T-helper 2 cell treated with Interferon-gamma antibody and Interleukin-4, amounts not matched to agents 5 μg/mL and 100 μg/mL, for 36 hours (primary cell): ENCODE data around the gene CLASP1.

ENCODE experiments used
- DNase-seq: peaks from one replicate; pipeline ENCODE4 v3.0.0; 2021; ENCODE audit warnings: low spot score
- H3K27ac Mint-ChIP-seq: one replicate; pipeline ENCODE4 v1.8.0; 2021; ENCODE audit warnings: mild to moderate bottlenecking, mixed read lengths
- H3K27me3 Mint-ChIP-seq: one replicate; pipeline ENCODE4 v1.8.0; 2021; ENCODE audit warnings: low read depth, mixed read lengths
- H3K36me3 Mint-ChIP-seq: one replicate; pipeline ENCODE4 v1.8.0; 2021; ENCODE audit warnings: low read depth, mixed read lengths
- H3K4me1 Mint-ChIP-seq: one replicate; pipeline ENCODE4 v1.8.0; 2021; ENCODE audit warnings: low read depth, mixed read lengths
- H3K4me3 Mint-ChIP-seq: one replicate; pipeline ENCODE4 v1.8.0; 2022; ENCODE audit warnings: mild to moderate bottlenecking, moderate library complexity, mixed read lengths
- H3K9me3 Mint-ChIP-seq: one replicate; pipeline ENCODE4 v1.8.0; 2021; ENCODE audit warnings: mixed read lengths

CLASP1 gene

GRCh38 chr2:121599963-121600651 lies 49.2 kb downstream of the CLASP1 start:
- Mint-ChIP-seq H3K27ac (no peak overlapping the region), H3K4me3 (no peak overlapping the region), H3K4me1 (peaks cover 32% of the 10 kb centered on the region), H3K9me3 (no peaks in the 10 kb centered on the region), H3K36me3 (peaks cover 16% of the 10 kb centered on the region), H3K27me3 (no peaks in the 10 kb centered on the region)
- DNase-seq, result no peak

GRCh38 chr2:121598087-121598486 lies 51.2 kb downstream of the CLASP1 start:
- Mint-ChIP-seq H3K27ac (no peak overlapping the region), H3K27me3 (no peaks in the 10 kb centered on the region), H3K36me3 (peaks cover 7% of the 10 kb centered on the region), H3K9me3 (no peaks in the 10 kb centered on the region), H3K4me1 (peaks cover 33% of the 10 kb centered on the region), H3K4me3 (no peak overlapping the region)
- no peak for DNase-seq

GRCh38 chr2:121596221-121597080 lies 52.8 kb downstream of the CLASP1 start:
- no peaks in the 10 kb centered on the region for H3K9me3 Mint-ChIP-seq
- peaks cover 32% of the 10 kb centered on the region for H3K4me1 Mint-ChIP-seq
- DNase-seq, result peak; percentile 5
- peak overlapping the region; percentile 65 for H3K4me3 Mint-ChIP-seq
- H3K36me3 Mint-ChIP-seq, result peaks cover 9% of the 10 kb centered on the region
- H3K27me3 Mint-ChIP-seq, result no peaks in the 10 kb centered on the region
- H3K27ac Mint-ChIP-seq, result peak overlapping the region; percentile 82

- DNase-seq, result no peak
- H3K4me1 Mint-ChIP-seq, result peaks cover 25% of the 10 kb centered on the region
- H3K27me3 Mint-ChIP-seq, result no peaks in the 10 kb centered on the region
- no peak overlapping the region for H3K27ac Mint-ChIP-seq
- no peak overlapping the region for H3K4me3 Mint-ChIP-seq
- no peaks in the 10 kb centered on the region for H3K9me3 Mint-ChIP-seq
- peaks cover 2% of the 10 kb centered on the region for H3K36me3 Mint-ChIP-seq
These were observed 54.0 kb downstream of the CLASP1 start for GRCh38 chr2:121595012-121595891.

GRCh38 chr2:121591199-121591598 lies 58.1 kb downstream of the CLASP1 start:
- H3K27ac Mint-ChIP-seq, result peak overlapping the region; percentile 38
- no peak for DNase-seq
- no peak overlapping the region for H3K4me3 Mint-ChIP-seq
- H3K4me1 Mint-ChIP-seq, result peaks cover 8% of the 10 kb centered on the region
- H3K27me3 Mint-ChIP-seq, result no peaks in the 10 kb centered on the region
- peaks cover 8% of the 10 kb centered on the region for H3K36me3 Mint-ChIP-seq
- no peaks in the 10 kb centered on the region for H3K9me3 Mint-ChIP-seq

- DNase-seq, result no peak
- Mint-ChIP-seq H3K4me3 (no peak overlapping the region), H3K27ac (peak overlapping the region; percentile 39), H3K36me3 (peaks cover 8% of the 10 kb centered on the region), H3K9me3 (no peaks in the 10 kb centered on the region), H3K27me3 (no peaks in the 10 kb centered on the region), H3K4me1 (peaks cover 15% of the 10 kb centered on the region)
These were observed 60.9 kb downstream of the CLASP1 start for GRCh38 chr2:121588357-121588756.

GRCh38 chr2:121587131-121587530 lies 62.1 kb downstream of the CLASP1 start:
- DNase-seq, result no peak

GRCh38 chr2:121584741-121585140 lies 64.5 kb downstream of the CLASP1 start:
- Mint-ChIP-seq H3K4me3 (no peak overlapping the region), H3K36me3 (peaks cover 6% of the 10 kb centered on the region), H3K4me1 (peaks cover 18% of the 10 kb centered on the region), H3K27ac (no peak overlapping the region), H3K9me3 (no peaks in the 10 kb centered on the region), H3K27me3 (no peaks in the 10 kb centered on the region)
- DNase-seq, result no peak

More at GRCh38 chr2:121587131-121587530, 62.1 kb downstream of the CLASP1 start:
- H3K9me3 Mint-ChIP-seq, result no peaks in the 10 kb centered on the region
- peaks cover 6% of the 10 kb centered on the region for H3K36me3 Mint-ChIP-seq
- H3K4me1 Mint-ChIP-seq, result peaks cover 20% of the 10 kb centered on the region
- H3K27ac Mint-ChIP-seq, result no peak overlapping the region
- H3K27me3 Mint-ChIP-seq, result no peaks in the 10 kb centered on the region
- no peak overlapping the region for H3K4me3 Mint-ChIP-seq

GRCh38 chr2:121583555-121583954 lies 65.7 kb downstream of the CLASP1 start:
- Mint-ChIP-seq H3K9me3 (no peaks in the 10 kb centered on the region), H3K36me3 (peaks cover 3% of the 10 kb centered on the region), H3K27ac (peak overlapping the region; percentile 18), H3K27me3 (no peaks in the 10 kb centered on the region), H3K4me1 (peaks cover 21% of the 10 kb centered on the region), H3K4me3 (no peak overlapping the region)
- DNase-seq, result no peak

- no peak overlapping the region for H3K4me3 Mint-ChIP-seq
- no peak for DNase-seq
- H3K36me3 Mint-ChIP-seq, result no peaks in the 10 kb centered on the region
- peaks cover 21% of the 10 kb centered on the region for H3K4me1 Mint-ChIP-seq
- H3K9me3 Mint-ChIP-seq, result no peaks in the 10 kb centered on the region
- no peak overlapping the region for H3K27ac Mint-ChIP-seq
- no peaks in the 10 kb centered on the region for H3K27me3 Mint-ChIP-seq
These were observed 67.0 kb downstream of the CLASP1 start for GRCh38 chr2:121582272-121582671.

GRCh38 chr2:121579309-121579708 lies 70.0 kb downstream of the CLASP1 start:
- H3K27ac Mint-ChIP-seq, result no peak overlapping the region
- no peak overlapping the region for H3K4me3 Mint-ChIP-seq

GRCh38 chr2:121577381-121577780 lies 71.9 kb downstream of the CLASP1 start:
- H3K9me3 Mint-ChIP-seq, result no peaks in the 10 kb centered on the region

More at GRCh38 chr2:121579309-121579708, 70.0 kb downstream of the CLASP1 start:
- Mint-ChIP-seq H3K27me3 (no peaks in the 10 kb centered on the region), H3K4me1 (peaks cover 20% of the 10 kb centered on the region), H3K36me3 (no peaks in the 10 kb centered on the region), H3K9me3 (no peaks in the 10 kb centered on the region)
- DNase-seq, result no peak

GRCh38 chr2:121576263-121576662 lies 73.0 kb downstream of the CLASP1 start:
- H3K27me3 Mint-ChIP-seq, result no peaks in the 10 kb centered on the region
- H3K4me1 Mint-ChIP-seq, result peaks cover 6% of the 10 kb centered on the region
- no peak overlapping the region for H3K27ac Mint-ChIP-seq
- no peaks in the 10 kb centered on the region for H3K9me3 Mint-ChIP-seq
- H3K4me3 Mint-ChIP-seq, result no peak overlapping the region
- DNase-seq, result no peak
- no peaks in the 10 kb centered on the region for H3K36me3 Mint-ChIP-seq

More at GRCh38 chr2:121577381-121577780, 71.9 kb downstream of the CLASP1 start:
- H3K27me3 Mint-ChIP-seq, result no peaks in the 10 kb centered on the region
- no peak overlapping the region for H3K4me3 Mint-ChIP-seq
- no peak for DNase-seq
- no peak overlapping the region for H3K27ac Mint-ChIP-seq
- no peaks in the 10 kb centered on the region for H3K36me3 Mint-ChIP-seq
- peaks cover 9% of the 10 kb centered on the region for H3K4me1 Mint-ChIP-seq
